B cell (primary cell): ENCODE data around the gene SLCO3A1. TPM values are rescaled to one million over a fixed set of nuclear protein-coding genes. Genes with fewer than 3 reads are reported as not detected.

ENCODE experiments used
- ATAC-seq: fragments of 200-7000 bp; cut with Tn5 transposase; one replicate; pipeline ENCODE4 v1.10.0; 2021; ENCODE audit warnings: low read depth, mild to moderate bottlenecking, moderate number of reproducible peaks, moderate library complexity
- CTCF ChIA-PET: fragments of 350-600 bp; sonication (Branson Sonifier 250); formaldehyde crosslinking; loops from one replicate; lab custom pipeline; 2021; ENCODE audit warnings: antibody characterized with exemption, inconsistent platforms; lab: Charles Lee
- POLR2A ChIA-PET: fragments of 350-600 bp; sonication (Branson Sonifier 250); formaldehyde crosslinking; loops from one replicate; lab custom pipeline; 2021; ENCODE audit warnings: antibody characterized with exemption; lab: Charles Lee
- DNase-seq: peaks from one replicate; pipeline ENCODE4 v3.0.0; 2013
- H2AFZ ChIP-seq: 2 replicates; pipeline ENCODE4 v1.6.1; 2012; ENCODE audit warnings: mild to moderate bottlenecking, low read depth, low read length; ENCODE audit not compliant: insufficient read depth, poor library complexity, severe bottlenecking
- H3K27ac ChIP-seq, 2 donors: 1 replicate in 1 of 2; 2 replicates in 1 of 2; pipeline ENCODE4 v1.5.1; 2012 to 2013; ENCODE audit warnings: low read length in 2 of 2, mild to moderate bottlenecking in 2 of 2, moderate library complexity in 1 of 2
- H3K27me3 ChIP-seq, 4 experiments: fragments of 200-600 bp in 1 of 4; sonication (generic) in 1 of 4; replicated peaks in 1 of 4; 1 replicate in 2 of 4; 2 replicates in 2 of 4; pipeline versions ENCODE4 v1.6.1 to v1.7.0; 2013 to 2016; ENCODE audit warnings: low read length in 3 of 4, mild to moderate bottlenecking in 2 of 4, mixed read lengths in 1 of 4, moderate library complexity in 1 of 4; ENCODE audit not compliant: insufficient read depth in 4 of 4, control insufficient read depth in 3 of 4; ENCODE audit errors: control extremely low read depth in 1 of 4
- H3K36me3 ChIP-seq, 2 experiments: replicated peaks in 1 of 2; 1 replicate in 1 of 2; 2 replicates in 1 of 2; pipeline versions ENCODE4 v1.6.1 to v1.7.1; 2013; ENCODE audit warnings: low read length in 1 of 2; ENCODE audit not compliant: insufficient read depth in 2 of 2, control insufficient read depth in 1 of 2; ENCODE audit errors: control extremely low read depth in 1 of 2, extremely low read depth in 1 of 2
- H3K4me1 ChIP-seq, 2 donors: fragments of 200-600 bp in 1 of 2; sonication (generic) in 1 of 2; 1 replicate in 1 of 2; 2 replicates in 1 of 2; pipeline versions ENCODE4 v1.5.1 to v1.6.1; 2013 to 2017; ENCODE audit warnings: low read length in 2 of 2; ENCODE audit not compliant: control insufficient read depth in 2 of 2, insufficient read depth in 2 of 2
- H3K4me2 ChIP-seq: replicated peaks from 2 replicates; pipeline ENCODE3; 2012; ENCODE audit warnings: mild to moderate bottlenecking, low read depth, low read length; ENCODE audit not compliant: poor library complexity, severe bottlenecking
- H3K4me3 ChIP-seq, 5 experiments: fragments of 200-600 bp in 1 of 5; sonication (generic) in 1 of 5; 1 replicate in 3 of 5; 2 replicates in 2 of 5; pipeline versions ENCODE4 v1.5.1 to v1.7.0; 2011 to 2016; ENCODE audit warnings: low read length in 4 of 5, mild to moderate bottlenecking in 4 of 5, low read depth in 2 of 5, control low read depth in 1 of 5, moderate library complexity in 1 of 5; ENCODE audit not compliant: insufficient read depth in 1 of 5; ENCODE audit errors: control extremely low read depth in 1 of 5, extremely low read depth in 1 of 5
- H3K79me2 ChIP-seq: fragments of 200-600 bp; sonication (generic); one replicate; pipeline ENCODE4 v1.6.0; 2016; ENCODE audit warnings: low read length; ENCODE audit not compliant: control insufficient read depth, insufficient read depth
- H3K9ac ChIP-seq: fragments of 200-600 bp; sonication (generic); 2 replicates; pipeline ENCODE4 v1.6.1; 2017; ENCODE audit warnings: mild to moderate bottlenecking, low read length, moderate library complexity
- H3K9me3 ChIP-seq, 3 donors: one replicate each; pipeline versions ENCODE4 v1.6.1 to v1.7.1; 2013; ENCODE audit warnings: low read length in 2 of 3; ENCODE audit not compliant: control insufficient read depth in 2 of 3, insufficient read depth in 1 of 3; ENCODE audit errors: control extremely low read depth in 1 of 3
- H4K20me1 ChIP-seq: 2 replicates; pipeline ENCODE4 v1.6.0; 2012; ENCODE audit warnings: mild to moderate bottlenecking, low read length; ENCODE audit not compliant: insufficient read depth, control insufficient read depth, poor library complexity, severe bottlenecking
- H3K27ac Mint-ChIP-seq: one replicate; pipeline ENCODE4 v1.8.0; 2021; ENCODE audit warnings: mixed read lengths
- H3K27me3 Mint-ChIP-seq: one replicate; pipeline ENCODE4 v1.8.0; 2021; ENCODE audit warnings: mixed read lengths
- H3K4me1 Mint-ChIP-seq: one replicate; pipeline ENCODE4 v1.8.0; 2021; ENCODE audit warnings: mixed read lengths
- H3K4me3 Mint-ChIP-seq: one replicate; pipeline ENCODE4 v1.8.0; 2021; ENCODE audit warnings: mixed read lengths
- H3K9me3 Mint-ChIP-seq: one replicate; pipeline ENCODE4 v1.8.0; 2022; ENCODE audit warnings: mixed read lengths; ENCODE audit not compliant: insufficient read depth
- CTCF ChIP-seq: fragments of 200-600 bp; IDR thresholded peaks from one replicate; pipeline ENCODE4 v1.8.0; 2022; ENCODE audit warnings: antibody characterized with exemption, mild to moderate bottlenecking
- EZH2 ChIP-seq: IDR thresholded peaks from 2 replicates; pipeline ENCODE4 v1.6.1; 2012; ENCODE audit warnings: borderline replicate concordance, low read depth, mild to moderate bottlenecking, moderate library complexity, low read length; ENCODE audit not compliant: insufficient read depth, poor library complexity, severe bottlenecking
- WGBS: methylation state at CpG from one replicate; pipeline ENCODE4 v1.1.5; 2013; ENCODE audit warnings: missing lambda C conversion rate; ENCODE audit not compliant: insufficient coverage; 5-methylcytosine and 5-hydroxymethylcytosine counted together
- intact Hi-C: fragments of 100-400 bp; cut with micrococcal nuclease; formaldehyde crosslinking; loops from one replicate; pipeline ENCODE4 v1.10.0; 2022
- polyA plus RNA-seq: library from polyadenylated mRNA; depleted of rRNA; stranded (reverse); fragments of >200 nt; gene quantifications from 2 replicates; pipeline ENCODE4 v1.2.3, GENCODE V29; 2012
- total RNA-seq, 2 donors: library from RNA; stranded (reverse); fragments of 120-200 nt in 1 of 2; gene quantifications; 1 replicate in 1 of 2; 2 replicates in 1 of 2; pipeline versions ENCODE4 v1.2.3 to v1.2.4, GENCODE V29; 2013 to 2022

Gene SLCO3A1
- total and polyA plus RNA-seq, 2 donors (not counting 1 experiment from before 2014, with no cell fraction given): 0.99 to 2.3 TPM

- no peak overlapping the region for H3K4me3 Mint-ChIP-seq
- ChIA-PET POLR2A (no interaction called here), CTCF (no interaction called here)
- H3K4me1 Mint-ChIP-seq: no peaks in the 10 kb centered on the region
- intact Hi-C loops: no loop called here
- Histone ChIP-seq H3K9me3 (no peaks in the 10 kb centered on the region), H3K9ac (no peak overlapping the region), H3K27me3 (no peaks in the 10 kb centered on the region), H4K20me1 (no peaks in the 10 kb centered on the region), H3K27ac (no peak overlapping the region), H3K36me3 (no peaks in the 10 kb centered on the region), H3K4me1 (no peaks in the 10 kb centered on the region), H3K4me3 (no peak overlapping the region), H3K4me2 (no peak overlapping the region), H3K79me2 (no peaks in the 10 kb centered on the region), H2AFZ (no peak overlapping the region)
- 87% methylated on average over 3 of the region's 3 CpGs for WGBS
- ATAC-seq (no peak), DNase-seq (no peak)
- TF ChIP-seq EZH2 (no peak), CTCF (no peak)
- no peak overlapping the region for H3K27ac Mint-ChIP-seq
- no peaks in the 10 kb centered on the region for H3K27me3 Mint-ChIP-seq
- H3K9me3 Mint-ChIP-seq: peaks cover 6% of the 10 kb centered on the region
Observed at GRCh38 chr15:92043283-92043682, 189.8 kb downstream of the SLCO3A1 start.

DNA sequence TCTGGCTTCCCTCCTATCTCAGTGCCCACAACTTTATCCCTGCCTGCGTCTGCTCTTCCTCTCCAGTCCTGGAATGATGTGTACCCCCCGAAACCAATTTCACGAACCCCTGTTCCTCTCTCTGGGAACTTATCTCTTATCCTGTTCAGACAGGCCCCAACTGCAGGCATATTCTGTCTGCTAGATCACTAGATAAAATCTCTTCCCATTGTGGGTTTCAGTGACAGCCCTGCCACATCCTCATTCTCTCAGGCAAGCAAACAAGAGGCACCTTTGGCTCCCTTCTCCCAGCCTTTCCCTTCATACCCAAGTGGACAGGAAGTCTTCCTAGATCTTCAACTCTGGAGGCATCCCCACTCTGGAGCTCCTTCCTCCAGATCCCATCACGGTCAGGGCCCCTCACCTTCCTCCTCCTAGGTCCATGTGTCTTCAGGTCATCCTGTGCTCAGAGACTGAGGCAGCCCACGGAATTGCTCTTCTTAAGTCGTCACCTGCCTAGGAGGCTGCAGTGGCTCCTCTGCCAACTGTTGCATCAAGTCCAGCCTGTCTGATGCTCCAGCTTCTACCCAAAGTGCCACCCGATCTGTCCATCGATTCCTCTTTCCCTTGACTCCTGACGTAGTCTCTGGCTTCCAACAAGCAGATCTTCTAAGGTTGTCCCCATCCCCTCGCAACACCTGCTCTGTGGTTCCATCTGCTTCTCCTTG lies 190.8 kb downstream of the SLCO3A1 start:
- H3K4me1 ChIP-seq: no peaks in the 10 kb centered on the region
- Mint-ChIP-seq H3K27me3 (no peaks in the 10 kb centered on the region), H3K27ac (no peak overlapping the region), H3K4me3 (no peak overlapping the region), H3K4me1 (no peaks in the 10 kb centered on the region), H3K9me3 (peaks cover 2% of the 10 kb centered on the region)
- H3K27me3 ChIP-seq: no peaks in the 10 kb centered on the region
- no peak overlapping the region for H3K27ac ChIP-seq
- H3K79me2 ChIP-seq: no peaks in the 10 kb centered on the region
- CTCF ChIA-PET: no interaction called here
- no peak overlapping the region for H3K9ac ChIP-seq
- no peak for TF ChIP-seq CTCF
- TF ChIP-seq EZH2: no peak
- POLR2A ChIA-PET: no interaction called here
- no peaks in the 10 kb centered on the region for H3K9me3 ChIP-seq
- intact Hi-C loops: no loop called here
- H3K4me2 ChIP-seq: no peak overlapping the region
- H3K4me3 ChIP-seq: no peak overlapping the region
- 76% methylated on average over 10 of the region's 10 CpGs for WGBS
- H2AFZ ChIP-seq: no peak overlapping the region
- ATAC-seq (no peak), DNase-seq (no peak)
- no peaks in the 10 kb centered on the region for H4K20me1 ChIP-seq
- no peaks in the 10 kb centered on the region for H3K36me3 ChIP-seq
